HepG2 (cell line): ENCODE results near the gene INHBC. TPM values are rescaled to one million over a fixed set of nuclear protein-coding genes. Genes with fewer than 3 reads are reported as not detected.

Experiments
- BORCS8-MEF2B ChIP-seq: sonication (generic); formaldehyde crosslinking; IDR thresholded peaks from 2 replicates; pipeline ENCODE4 v1.8.0; 2022; ENCODE audit warnings: mild to moderate bottlenecking, missing genetic modification reagents
- CTCF ChIP-seq: sonication (generic); formaldehyde crosslinking; IDR thresholded peaks from 2 replicates; pipeline ENCODE4 v1.5.0; 2020; ENCODE audit warnings: mild to moderate bottlenecking, missing genetic modification reagents, moderate library complexity
- ERF ChIP-seq: IDR thresholded peaks from 2 replicates; pipeline ENCODE4 v1.6.1; 2018; ENCODE audit warnings: missing biosample characterization, missing genetic modification reagents
- FOXA1 ChIP-seq, 2 experiments: fragments of 450-650 bp in 1 of 2; sonication (generic) in 1 of 2; formaldehyde crosslinking in 1 of 2; IDR thresholded peaks; 2 replicates each; pipeline versions ENCODE4 v1.4.0 to v1.6.1; 2016 to 2020; ENCODE audit warnings: missing genetic modification reagents in 1 of 2
- FOXO1 ChIP-seq: sonication (generic); formaldehyde crosslinking; IDR thresholded peaks from 2 replicates; pipeline ENCODE4 v1.4.0; 2020; ENCODE audit warnings: missing genetic modification reagents
- HIVEP1 ChIP-seq: sonication (generic); formaldehyde crosslinking; IDR thresholded peaks from 2 replicates; pipeline ENCODE4 v1.4.0; 2020; ENCODE audit warnings: mild to moderate bottlenecking, missing genetic modification reagents
- HNRNPK ChIP-seq: fragments of 200-400 bp; formaldehyde crosslinking; IDR thresholded peaks from 2 replicates; pipeline ENCODE4 v1.6.1; 2018; ENCODE audit warnings: low read length, low read depth, moderate library complexity, mild to moderate bottlenecking; ENCODE audit not compliant: poor library complexity, severe bottlenecking
- IRF2 ChIP-seq: IDR thresholded peaks from 2 replicates; pipeline ENCODE4 v1.6.1; 2018; ENCODE audit warnings: missing genetic modification reagents, missing compliant biosample characterization
- JARID2 ChIP-seq: sonication (generic); formaldehyde crosslinking; IDR thresholded peaks from 2 replicates; pipeline ENCODE4 v1.8.1; 2023; ENCODE audit warnings: missing genetic modification reagents, inconsistent platforms; ENCODE audit not compliant: insufficient replicate concordance
- KAT8 ChIP-seq: IDR thresholded peaks from 2 replicates; pipeline ENCODE4 v1.6.1; 2016; ENCODE audit warnings: missing genetic modification reagents, missing compliant biosample characterization
- KDM2A ChIP-seq: sonication (generic); formaldehyde crosslinking; IDR thresholded peaks from 2 replicates; pipeline ENCODE4 v1.4.0; 2020; ENCODE audit warnings: low read depth, missing genetic modification reagents, borderline replicate concordance
- MAZ ChIP-seq, 2 experiments: sonication (generic) in 1 of 2; formaldehyde crosslinking in 1 of 2; IDR thresholded peaks; 2 replicates each; pipeline versions ENCODE4 v1.5.0 to v1.6.1; 2012 to 2020; ENCODE audit warnings: low read depth in 2 of 2, mild to moderate bottlenecking in 2 of 2, borderline replicate concordance in 1 of 2, improper control_type of control experiment in 1 of 2, low read length in 1 of 2, missing genetic modification reagents in 1 of 2, moderate library complexity in 1 of 2
- MXI1 ChIP-seq: IDR thresholded peaks from 3 replicates; pipeline ENCODE4 v1.6.1; 2012; ENCODE audit warnings: low read depth, low read length, inconsistent platforms, borderline replicate concordance
- MYC ChIP-seq: sonication (generic); formaldehyde crosslinking; IDR thresholded peaks from 2 replicates; pipeline ENCODE4 v1.9.0; 2021; ENCODE audit warnings: missing genetic modification reagents, borderline replicate concordance
- PHF21A ChIP-seq: sonication (generic); formaldehyde crosslinking; IDR thresholded peaks from 2 replicates; pipeline ENCODE4 v1.5.0; 2020; ENCODE audit warnings: mild to moderate bottlenecking, missing genetic modification reagents
- RXRB ChIP-seq: IDR thresholded peaks from 2 replicates; pipeline ENCODE4 v1.6.1; 2016; ENCODE audit warnings: borderline replicate concordance, missing genetic modification reagents, missing compliant biosample characterization
- SAP130 ChIP-seq: IDR thresholded peaks from 2 replicates; pipeline ENCODE4 v1.6.1; 2016; ENCODE audit warnings: low read depth
- TFAP4 ChIP-seq: sonication (generic); IDR thresholded peaks from 2 replicates; pipeline ENCODE4 v1.6.1; 2016; ENCODE audit warnings: low read depth, borderline replicate concordance
- THAP11 ChIP-seq: IDR thresholded peaks from 2 replicates; pipeline ENCODE4 v1.6.1; 2016; ENCODE audit warnings: missing biosample characterization, missing genetic modification reagents
- ZFP1 ChIP-seq: IDR thresholded peaks from 2 replicates; pipeline ENCODE4 v1.6.1; 2016
- ZMAT3 ChIP-seq: sonication (generic); formaldehyde crosslinking; conservative IDR thresholded peaks from 2 replicates; pipeline ENCODE4 v1.7.0; 2021; ENCODE audit warnings: missing genetic modification reagents
- ZNF230 ChIP-seq: sonication (generic); formaldehyde crosslinking; IDR thresholded peaks from 2 replicates; pipeline ENCODE4 v1.4.0; 2020; ENCODE audit warnings: mild to moderate bottlenecking, missing genetic modification reagents
- ZNF552 ChIP-seq: sonication (generic); formaldehyde crosslinking; IDR thresholded peaks from 2 replicates; pipeline ENCODE4 v1.9.0; 2022; ENCODE audit warnings: missing genetic modification reagents, mild to moderate bottlenecking, borderline replicate concordance
- ZNF777 ChIP-seq: sonication (generic); formaldehyde crosslinking; IDR thresholded peaks from 2 replicates; pipeline ENCODE4 v1.4.0; 2020; ENCODE audit warnings: missing genetic modification reagents
- polyA plus RNA-seq, 8 experiments: library from polyadenylated mRNA; depleted of rRNA in 3 of 8; stranded (reverse) in 7 of 8; unstranded in 1 of 8; fragments of >200 nt; fragmentation: Illumina TruSeq in 4 of 8; extraction: Trizol in 4 of 8; gene quantifications; 2 replicates each; pipeline versions ENCODE4 v1.2.1 to v1.2.3, GENCODE V29; 2011 to 2016; ENCODE audit warnings: low read depth in 4 of 8, missing spikeins in 1 of 8, mixed read lengths in 1 of 8; ENCODE audit not compliant: insufficient read depth in 1 of 8
- total RNA-seq, 5 experiments: library from RNA; depleted of rRNA; stranded (reverse); fragments of >200 nt; fragmentation: Illumina TruSeq; extraction: Trizol; gene quantifications; 2 replicates each; pipeline ENCODE4 v1.2.3, GENCODE V29; 2016; ENCODE audit warnings: low read depth in 1 of 5
- TF ChIP-seq, protein P1 (sequence below): sonication (generic); formaldehyde crosslinking; IDR thresholded peaks from 2 replicates; pipeline ENCODE4 v1.4.0; 2020; ENCODE audit warnings: missing genetic modification reagents

The INHBC gene
- total and polyA plus RNA-seq, 2 of the 13 experiments (the other 11 are each of a cell fraction or from before 2014, with no cell fraction given), result 1.8 to 13.8 TPM

GRCh38 chr12:57462251-57462911 lies 27.8 kb downstream of the INHBC start (continued):
- TF ChIP-seq ZMAT3 (CRISPR knock-in tag) (0 out of 2 replicates have a peak, but pooled peaks have one; percentile 27), HIVEP1 (CRISPR knock-in tag) (0 out of 2 replicates have a peak, but pooled peaks have one; percentile 20), JARID2 (no peak), ERF (CRISPR knock-in tag) (0 out of 2 replicates have a peak, but pooled peaks have one; percentile 43), ZFP1 (CRISPR knock-in tag) (no peak), MAZ (IDR thresholded peaks at IDR 0.05; ENCODE audit: borderline replicate concordance, low read depth, low read length) (peak; percentile 86; the same call in 1 of the 2 replicates), MAZ (CRISPR knock-in tag; IDR thresholded peaks at IDR 0.05; ENCODE audit: low read depth) (peak; percentile 87), MXI1 (peak; percentile 44; the same call in 1 of the 3 replicates), BORCS8-MEF2B (CRISPR knock-in tag) (peak; percentile 46; the same call in 1 of the 2 replicates), RXRB (CRISPR knock-in tag) (0 out of 2 replicates have a peak, but pooled peaks have one; percentile 10), ZNF552 (CRISPR knock-in tag) (no peak), TFAP4 (peak; percentile 63; the same call in 1 of the 2 replicates), IRF2 (CRISPR knock-in tag) (peak; percentile 17; the same call in 1 of the 2 replicates), ZNF230 (CRISPR knock-in tag) (no peak), THAP11 (CRISPR knock-in tag) (peak; percentile 52; the same call in 1 of the 2 replicates), ZNF777 (CRISPR knock-in tag) (0 out of 2 replicates have a peak, but pooled peaks have one; percentile 28), CTCF (CRISPR knock-in tag) (peak; percentile 96), HNRNPK (peak; percentile 49), PHF21A (CRISPR knock-in tag) (0 out of 2 replicates have a peak, but pooled peaks have one; percentile 21), SAP130 (CRISPR knock-in tag) (peak; percentile 77), FOXA1 (IDR thresholded peaks at IDR 0.05) (no peak), FOXA1 (CRISPR knock-in tag; IDR thresholded peaks at IDR 0.05) (peak; percentile 73), FOXO1 (CRISPR knock-in tag) (peak; percentile 45; the same call in 1 of the 2 replicates), KDM2A (peak; percentile 83; the same call in 1 of the 2 replicates), KAT8 (peak; percentile 44; the same call in 1 of the 2 replicates), MYC (0 out of 2 replicates have a peak, but pooled peaks have one; percentile 34)
- TF ChIP-seq, protein P1, sequence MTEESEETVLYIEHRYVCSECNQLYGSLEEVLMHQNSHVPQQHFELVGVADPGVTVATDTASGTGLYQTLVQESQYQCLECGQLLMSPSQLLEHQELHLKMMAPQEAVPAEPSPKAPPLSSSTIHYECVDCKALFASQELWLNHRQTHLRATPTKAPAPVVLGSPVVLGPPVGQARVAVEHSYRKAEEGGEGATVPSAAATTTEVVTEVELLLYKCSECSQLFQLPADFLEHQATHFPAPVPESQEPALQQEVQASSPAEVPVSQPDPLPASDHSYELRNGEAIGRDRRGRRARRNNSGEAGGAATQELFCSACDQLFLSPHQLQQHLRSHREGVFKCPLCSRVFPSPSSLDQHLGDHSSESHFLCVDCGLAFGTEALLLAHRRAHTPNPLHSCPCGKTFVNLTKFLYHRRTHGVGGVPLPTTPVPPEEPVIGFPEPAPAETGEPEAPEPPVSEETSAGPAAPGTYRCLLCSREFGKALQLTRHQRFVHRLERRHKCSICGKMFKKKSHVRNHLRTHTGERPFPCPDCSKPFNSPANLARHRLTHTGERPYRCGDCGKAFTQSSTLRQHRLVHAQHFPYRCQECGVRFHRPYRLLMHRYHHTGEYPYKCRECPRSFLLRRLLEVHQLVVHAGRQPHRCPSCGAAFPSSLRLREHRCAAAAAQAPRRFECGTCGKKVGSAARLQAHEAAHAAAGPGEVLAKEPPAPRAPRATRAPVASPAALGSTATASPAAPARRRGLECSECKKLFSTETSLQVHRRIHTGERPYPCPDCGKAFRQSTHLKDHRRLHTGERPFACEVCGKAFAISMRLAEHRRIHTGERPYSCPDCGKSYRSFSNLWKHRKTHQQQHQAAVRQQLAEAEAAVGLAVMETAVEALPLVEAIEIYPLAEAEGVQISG (CRISPR knock-in tag), result peak; percentile 82
